HG02678 (cell line): Measurements from ENCODE around the gene ZNF568.

Experiments
- ATAC-seq: cut with Tn5 transposase; IDR thresholded peaks from one replicate; pipeline ENCODE4 v1.9.1; 2021; ENCODE audit warnings: mild to moderate bottlenecking, moderate library complexity; ENCODE audit not compliant: unreplicated experiment

The ZNF568 gene

GRCh38 chr19:36915992-36916830 is at the start of gene ZNF568, which contains the start of gene ZNF829:
TSS of gene ZNF568 (plus strand) at chr19:36916332. CDS start at chr19:36922771, 6,439 bp downstream.
TSS of gene ZNF829 (minus strand) at chr19:36916291. CDS start at chr19:36915167, 1,124 bp downstream.
- peak; percentile 93 for ATAC-seq

- no peak for ATAC-seq
Measured at GRCh38 chr19:36876993-36877938, 38.9 kb upstream of the ZNF568 start.

GRCh38 chr19:36891768-36892357 is 24.3 kb upstream of the ZNF568 start:
- ATAC-seq, result no peak

DNA sequence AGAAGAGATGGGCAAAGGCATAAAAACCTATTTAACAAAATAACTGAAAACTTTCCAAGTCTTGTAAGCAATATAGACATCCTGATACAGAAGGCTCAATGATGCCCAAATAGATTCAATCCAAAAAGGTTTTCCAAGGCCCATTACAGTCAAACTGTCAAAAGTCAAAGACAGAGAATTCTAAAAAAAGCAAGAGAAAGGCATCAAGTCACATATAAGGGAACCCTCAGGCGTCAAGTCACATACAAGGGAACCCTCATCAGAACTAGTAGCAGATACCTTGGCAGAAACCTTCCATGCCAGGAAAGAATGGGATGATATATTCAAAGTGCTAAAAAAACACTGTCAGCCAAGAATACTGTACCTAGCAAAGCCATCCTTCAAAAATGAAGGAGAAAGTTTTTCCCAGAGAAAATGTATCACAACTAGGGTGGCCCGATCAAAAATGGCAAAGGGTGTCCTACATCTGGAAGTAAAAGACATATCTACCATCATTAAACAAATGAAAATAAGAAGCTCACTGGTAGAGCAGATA is 21.2 kb upstream of the ZNF568 start:
- no peak for ATAC-seq

DNA sequence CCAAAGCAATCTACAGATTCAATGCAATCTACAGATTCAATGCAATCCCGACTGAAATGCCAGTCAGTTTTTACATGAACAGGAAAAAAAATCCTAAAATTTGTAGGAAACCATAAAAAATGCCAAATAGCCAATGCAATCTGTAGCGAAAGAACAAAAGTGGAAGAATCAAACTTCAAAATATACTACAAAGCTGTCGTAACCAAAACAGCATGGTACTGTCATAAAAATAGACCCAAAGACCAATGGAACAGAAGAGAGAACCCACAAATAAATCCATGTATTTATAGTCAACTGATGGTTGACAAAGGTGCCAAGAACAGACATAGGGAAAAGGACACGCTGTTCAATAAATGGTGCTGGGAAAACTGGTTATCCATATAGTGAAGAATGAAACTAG is 17.7 kb upstream of the ZNF568 start:
- no peak for ATAC-seq

DNA sequence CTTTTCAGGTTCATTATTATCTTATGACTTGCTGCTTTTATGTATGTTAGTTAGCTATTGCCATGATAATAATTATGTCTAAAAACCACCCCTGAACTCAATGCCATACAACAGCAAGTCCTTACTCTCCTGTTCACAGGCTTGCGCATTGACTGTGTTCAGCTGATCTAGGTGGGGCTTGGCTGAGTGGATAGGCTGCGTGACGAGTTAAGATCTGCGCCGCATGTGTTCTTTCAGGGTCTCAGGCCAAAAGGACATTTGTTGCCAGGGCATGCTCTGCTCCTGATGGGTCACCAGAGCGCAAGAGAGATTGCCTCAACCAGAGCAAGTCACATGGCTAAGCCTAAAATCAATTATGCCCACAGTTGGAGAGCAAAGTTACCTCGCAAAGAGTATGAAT is 859 bp downstream of the ZNF568 start:
- no peak for ATAC-seq

DNA sequence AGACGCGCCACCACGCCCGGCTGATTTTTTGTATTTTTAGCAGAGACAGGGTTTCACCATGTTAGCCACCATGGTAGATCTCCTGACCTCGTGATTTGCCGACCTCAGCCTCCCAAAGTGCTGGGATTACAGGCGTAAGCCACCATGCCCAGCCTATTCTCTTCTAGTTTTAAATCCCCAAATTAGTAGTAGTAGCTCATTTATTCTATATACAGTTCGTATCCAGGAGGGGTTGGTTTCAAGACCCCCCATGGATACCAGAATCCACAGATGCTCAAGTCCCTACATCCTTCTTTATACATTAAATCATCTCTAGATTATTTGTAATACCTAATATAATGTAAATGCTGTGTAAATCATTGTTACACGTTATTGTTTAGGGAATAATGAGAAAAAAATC is 2.0 kb downstream of the ZNF568 start:
- no peak for ATAC-seq

- no peak for ATAC-seq
Measured at GRCh38 chr19:36931684-36932083, 15.6 kb downstream of the ZNF568 start.

- no peak for ATAC-seq
Measured at GRCh38 chr19:36939153-36939552, 23.0 kb downstream of the ZNF568 start.

DNA sequence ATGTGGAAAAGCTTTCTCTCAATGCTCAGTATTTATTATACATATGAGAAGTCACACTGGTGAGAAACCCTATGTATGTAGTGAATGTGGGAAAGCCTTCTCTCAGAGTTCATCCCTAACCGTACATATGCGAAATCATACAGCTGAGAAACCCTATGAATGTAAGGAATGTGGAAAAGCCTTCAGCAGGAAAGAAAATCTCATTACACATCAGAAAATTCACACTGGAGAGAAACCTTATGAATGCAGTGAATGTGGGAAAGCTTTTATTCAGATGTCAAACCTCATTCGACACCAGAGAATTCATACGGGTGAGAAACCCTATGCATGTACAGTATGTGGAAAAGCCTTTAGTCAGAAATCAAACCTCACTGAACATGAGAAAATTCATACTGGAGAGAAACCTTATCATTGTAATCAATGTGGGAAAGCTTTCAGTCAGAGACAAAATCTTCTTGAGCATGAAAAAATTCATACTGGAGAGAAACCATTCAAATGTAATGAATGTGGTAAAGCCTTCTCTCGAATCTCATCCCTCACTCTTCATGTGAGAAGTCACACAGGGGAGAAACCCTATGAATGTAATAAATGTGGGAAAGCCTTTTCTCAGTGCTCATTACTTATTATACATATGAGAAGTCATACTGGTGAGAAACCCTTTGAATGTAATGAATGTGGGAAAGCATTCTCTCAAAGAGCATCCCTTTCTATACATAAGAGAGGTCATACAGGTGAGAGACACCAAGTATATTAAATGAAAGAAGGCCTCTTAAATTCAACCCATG is 34.4 kb downstream of the ZNF568 start:
- no peak for ATAC-seq

DNA sequence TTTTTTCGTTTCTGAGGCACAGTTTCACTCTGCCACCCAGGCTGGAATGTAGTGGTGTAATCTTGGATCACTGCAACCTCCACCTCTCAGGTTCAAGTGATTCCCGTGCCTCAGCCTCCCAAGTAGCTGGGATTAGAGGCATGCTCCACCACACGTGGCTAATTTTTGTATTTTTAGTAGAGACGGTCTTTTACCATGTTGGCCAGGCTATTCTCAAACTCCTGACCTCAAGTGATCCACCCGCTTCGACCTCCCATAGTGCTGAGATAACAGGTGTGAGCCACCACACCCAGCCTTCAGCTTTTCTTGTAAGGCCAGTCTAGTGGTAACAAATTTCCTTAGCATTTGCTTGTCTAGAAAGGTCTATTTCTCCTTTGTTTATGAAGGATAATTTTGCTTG is 46.2 kb downstream of the ZNF568 start:
- ATAC-seq, result no peak

DNA sequence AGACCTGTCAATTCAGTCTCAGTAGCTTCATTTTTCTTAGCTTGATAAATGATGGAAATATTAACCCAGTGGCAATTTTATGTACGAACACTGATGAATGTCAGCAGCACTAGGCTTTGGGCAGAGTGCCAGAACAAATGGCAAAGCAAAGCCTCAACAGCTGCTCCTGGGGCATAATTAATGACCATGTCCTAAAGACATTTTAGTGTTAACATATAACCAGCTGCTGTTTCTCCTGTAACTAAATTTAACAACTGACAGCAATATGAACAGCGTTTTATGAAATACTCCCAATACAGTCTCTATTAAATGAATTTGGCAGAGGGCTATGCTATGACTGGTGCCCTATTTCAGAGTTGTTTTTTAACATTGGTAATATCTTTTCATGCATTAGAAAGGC is 47.1 kb downstream of the ZNF568 start:
- ATAC-seq, result no peak

DNA sequence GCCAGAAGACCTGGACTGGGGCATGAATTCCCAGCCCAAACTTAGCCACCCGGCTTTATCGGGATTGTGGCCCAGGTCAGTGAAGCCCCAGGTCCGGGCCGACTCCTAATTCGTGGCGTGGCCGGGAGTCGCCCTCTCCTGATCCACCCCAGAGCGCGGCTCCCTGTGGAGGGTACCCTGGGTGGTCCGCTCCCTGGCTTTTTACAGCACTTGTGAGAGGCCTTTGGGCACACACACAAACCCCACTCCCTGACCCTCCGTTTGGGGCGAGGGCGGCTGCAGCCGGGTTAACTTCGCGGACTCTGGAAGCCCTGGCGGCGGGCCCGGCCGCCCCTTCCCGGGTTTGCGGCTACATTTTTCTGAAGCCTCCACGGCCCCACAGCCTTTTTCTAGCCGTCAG is 56.4 kb downstream of the ZNF568 start:
- ATAC-seq, result no peak

DNA sequence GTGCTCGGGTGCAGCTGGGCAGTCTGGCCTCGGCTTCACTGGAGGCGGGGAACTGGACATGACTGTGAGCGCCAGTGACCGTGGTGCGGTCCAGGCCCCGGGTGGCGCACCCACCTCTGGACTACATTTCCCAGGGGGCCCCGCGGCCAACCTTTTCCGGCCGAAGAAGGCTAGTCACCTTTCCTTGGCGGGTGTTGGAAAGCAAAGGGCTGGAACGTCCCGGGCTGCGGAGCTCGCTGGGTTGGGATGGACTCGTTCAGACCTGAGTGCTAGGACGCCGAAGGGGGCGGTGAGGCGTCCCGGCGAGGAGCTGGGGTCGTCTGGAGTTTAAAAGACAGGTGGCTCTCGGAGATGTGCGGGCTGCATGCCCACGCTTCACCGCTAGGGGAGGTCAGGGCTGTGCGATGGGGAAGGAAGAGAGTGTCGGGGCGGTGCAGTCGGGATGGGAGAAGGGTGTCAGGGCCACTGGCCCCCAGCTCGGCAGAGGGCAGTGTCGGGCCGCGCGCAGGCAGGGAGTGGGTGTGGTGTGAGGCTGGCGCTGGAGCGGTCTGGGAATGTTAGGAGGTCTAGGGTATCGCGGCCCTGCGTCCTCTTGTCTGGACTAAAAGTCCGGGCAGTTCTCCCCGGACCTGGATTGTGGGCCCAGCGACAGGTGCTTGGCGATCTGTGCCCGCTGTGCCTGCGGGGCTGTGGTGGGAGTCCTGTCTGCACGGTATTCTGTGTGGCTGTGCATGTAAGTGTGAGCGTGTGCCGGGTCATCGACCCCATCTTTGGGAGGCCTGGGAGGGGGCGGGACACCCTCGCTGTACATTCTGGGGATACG is 57.1 kb downstream of the ZNF568 start:
- ATAC-seq, result peak; percentile 75

DNA sequence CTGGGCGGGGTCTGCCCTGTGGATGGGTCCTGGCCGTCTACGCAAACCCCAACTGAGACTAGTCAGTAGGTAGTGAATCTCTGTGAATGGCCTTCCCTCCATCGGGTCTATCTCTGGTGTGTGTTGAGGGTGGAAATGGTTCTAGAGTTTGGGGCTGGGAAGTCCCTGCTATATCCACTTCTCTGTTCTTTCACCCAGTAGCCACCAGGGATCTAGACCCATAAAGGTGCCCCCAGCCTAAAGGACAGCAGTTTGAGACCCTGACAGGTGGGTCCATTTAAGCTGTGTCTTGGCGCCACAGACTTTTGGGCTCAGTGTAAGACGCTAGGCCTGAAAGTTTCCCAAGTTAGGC is 57.7 kb downstream of the ZNF568 start:
- no peak for ATAC-seq

GRCh38 chr19:36986131-36986530 is 70.0 kb downstream of the ZNF568 start:
- no peak for ATAC-seq

GRCh38 chr19:36986601-36987000 is 70.5 kb downstream of the ZNF568 start:
- ATAC-seq, result no peak

- no peak for ATAC-seq
Measured at GRCh38 chr19:36987091-36987490, 71.0 kb downstream of the ZNF568 start.

DNA sequence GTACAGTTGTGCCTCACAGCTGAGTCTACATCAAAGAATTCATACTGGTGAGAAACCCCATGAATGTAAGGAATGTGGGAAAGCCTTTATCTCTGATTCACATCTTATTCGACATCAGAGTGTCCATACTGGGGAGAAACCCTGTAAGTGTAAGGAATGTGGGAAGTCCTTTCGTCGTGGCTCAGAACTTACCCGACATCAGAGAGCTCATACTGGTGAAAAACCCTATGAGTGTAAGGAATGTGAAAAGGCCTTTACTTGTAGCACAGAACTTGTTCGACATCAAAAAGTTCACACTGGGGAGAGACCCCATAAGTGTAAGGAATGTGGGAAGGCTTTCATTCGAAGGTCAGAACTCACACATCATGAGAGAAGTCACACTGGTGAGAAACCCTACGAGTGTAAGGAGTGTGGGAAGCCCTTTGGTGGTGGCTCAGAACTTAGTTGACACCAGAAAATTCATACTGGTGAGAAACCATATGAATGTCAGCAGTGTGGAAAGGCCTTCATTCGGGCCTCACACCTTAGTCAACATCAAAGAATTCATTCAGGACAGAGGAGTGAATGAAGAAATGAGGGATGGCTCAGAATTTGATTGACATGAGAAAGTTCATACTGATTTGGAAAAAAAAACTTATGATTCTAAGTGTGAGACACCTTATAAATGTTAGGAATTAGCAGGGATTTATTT is 81.2 kb downstream of the ZNF568 start:
- no peak for ATAC-seq
